ENCODE results near the gene ATP13A5.

Gene ATP13A5

DNA sequence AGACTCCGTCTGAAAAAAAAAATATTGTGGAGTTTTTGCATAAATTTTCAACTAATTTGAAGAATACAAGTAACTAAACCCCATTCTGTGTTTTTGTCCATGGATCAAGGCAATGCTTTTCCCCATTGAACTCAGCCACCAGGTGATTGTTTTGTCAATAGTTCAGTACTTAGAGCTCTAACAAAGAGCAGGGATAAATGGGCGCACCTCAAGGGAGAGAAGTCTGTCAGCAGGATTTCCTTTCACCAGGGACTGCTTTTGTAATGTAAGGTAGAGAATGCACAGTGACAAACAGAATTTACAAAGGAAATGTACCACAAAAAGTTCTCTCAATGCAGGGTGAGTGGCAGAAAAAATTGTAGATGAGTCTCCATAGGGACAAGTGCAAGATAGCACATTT lies 10.8 kb upstream of the ATP13A5 start:
- no peaks in the 10 kb centered on the region for H3K36me3 ChIP-seq (ENCODE audit: control insufficient read depth in 1 of 2, insufficient read depth in 2 of 2, low read length in 2 of 2)
- no peaks in the 10 kb centered on the region for H3K4me1 ChIP-seq (ENCODE audit: control insufficient read depth in 1 of 2, insufficient read depth in 2 of 2, low read length in 2 of 2)
- H3K27ac ChIP-seq (ENCODE audit: low read depth, low read length), result no peak overlapping the region
- H3K27me3 ChIP-seq (ENCODE audit: control insufficient read depth in 1 of 2, insufficient read depth in 2 of 2, low read length in 2 of 2), result no peaks in the 10 kb centered on the region
- no peak overlapping the region for H3K4me3 ChIP-seq (ENCODE audit: low read depth in 1 of 2, low read length in 2 of 2)
- no peaks in the 10 kb centered on the region for H3K9me3 ChIP-seq (ENCODE audit: control insufficient read depth in 1 of 2, low read length in 2 of 2)
- H3K9ac ChIP-seq (ENCODE audit: low read depth in 1 of 2, low read length in 2 of 2), result no peak overlapping the region

DNA sequence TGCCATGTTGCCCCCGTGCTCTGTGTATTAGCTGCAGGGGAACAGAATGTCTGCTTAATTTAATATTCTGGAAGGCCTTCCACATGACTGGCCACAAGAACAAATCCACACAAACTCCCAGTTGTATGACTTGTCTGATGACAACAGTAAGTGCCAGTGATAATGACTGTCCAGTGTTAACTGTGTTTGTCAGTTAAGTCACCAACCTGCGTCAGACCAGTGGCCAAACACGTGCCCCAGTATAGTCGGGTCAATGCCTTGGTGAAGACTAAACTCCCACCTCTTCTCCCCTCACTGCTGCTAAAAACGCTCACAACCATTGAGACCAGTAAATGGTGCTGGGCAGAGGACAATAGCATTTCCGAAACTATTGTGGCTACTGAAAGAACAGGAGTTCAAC lies 9.8 kb upstream of the ATP13A5 start:
- no peak overlapping the region for H3K4me3 ChIP-seq (ENCODE audit: low read depth in 1 of 2, low read length in 2 of 2)
- peaks cover 0 to 3% of the 10 kb centered on the region in 2 donors for H3K27me3 ChIP-seq (ENCODE audit: control insufficient read depth in 1 of 2, insufficient read depth in 2 of 2, low read length in 2 of 2)
- no peaks in the 10 kb centered on the region for H3K36me3 ChIP-seq (ENCODE audit: control insufficient read depth in 1 of 2, insufficient read depth in 2 of 2, low read length in 2 of 2)
- H3K9ac ChIP-seq (ENCODE audit: low read depth in 1 of 2, low read length in 2 of 2), result no peak overlapping the region
- H3K9me3 ChIP-seq (ENCODE audit: control insufficient read depth in 1 of 2, low read length in 2 of 2), result no peaks in the 10 kb centered on the region
- H3K4me1 ChIP-seq (ENCODE audit: control insufficient read depth in 1 of 2, insufficient read depth in 2 of 2, low read length in 2 of 2), result no peaks in the 10 kb centered on the region
- no peak overlapping the region for H3K27ac ChIP-seq (ENCODE audit: low read depth, low read length)

DNA sequence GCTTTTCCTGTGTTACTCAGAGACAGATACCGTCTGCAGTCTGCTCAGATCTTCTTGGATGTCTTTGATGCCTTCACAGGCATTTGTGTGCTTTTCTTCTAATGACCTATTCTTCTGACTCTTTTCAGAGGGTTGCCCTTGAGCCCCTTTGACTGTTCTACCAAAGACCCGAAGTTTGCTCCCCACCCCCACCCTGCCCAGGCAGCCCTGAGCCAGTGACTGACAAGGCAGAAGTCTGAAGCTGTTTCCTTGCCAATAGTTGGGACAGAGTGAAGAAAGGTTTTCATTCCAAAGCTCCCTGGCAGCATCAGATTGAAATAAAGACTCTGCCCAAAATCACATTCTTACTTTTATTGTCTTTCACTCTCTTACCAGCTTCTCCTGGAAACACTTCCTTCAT lies 9.0 kb upstream of the ATP13A5 start:
- H3K4me3 ChIP-seq (ENCODE audit: low read depth in 1 of 2, low read length in 2 of 2), result no peak overlapping the region
- H3K4me1 ChIP-seq (ENCODE audit: control insufficient read depth in 1 of 2, insufficient read depth in 2 of 2, low read length in 2 of 2), result no peaks in the 10 kb centered on the region
- H3K9ac ChIP-seq (ENCODE audit: low read depth in 1 of 2, low read length in 2 of 2), result no peak overlapping the region
- no peak overlapping the region for H3K27ac ChIP-seq (ENCODE audit: low read depth, low read length)
- H3K9me3 ChIP-seq (ENCODE audit: control insufficient read depth in 1 of 2, low read length in 2 of 2), result no peaks in the 10 kb centered on the region
- H3K27me3 ChIP-seq (ENCODE audit: control insufficient read depth in 1 of 2, insufficient read depth in 2 of 2, low read length in 2 of 2), result peaks cover 0 to 3% of the 10 kb centered on the region in 2 donors
- H3K36me3 ChIP-seq (ENCODE audit: control insufficient read depth in 1 of 2, insufficient read depth in 2 of 2, low read length in 2 of 2), result no peaks in the 10 kb centered on the region

DNA sequence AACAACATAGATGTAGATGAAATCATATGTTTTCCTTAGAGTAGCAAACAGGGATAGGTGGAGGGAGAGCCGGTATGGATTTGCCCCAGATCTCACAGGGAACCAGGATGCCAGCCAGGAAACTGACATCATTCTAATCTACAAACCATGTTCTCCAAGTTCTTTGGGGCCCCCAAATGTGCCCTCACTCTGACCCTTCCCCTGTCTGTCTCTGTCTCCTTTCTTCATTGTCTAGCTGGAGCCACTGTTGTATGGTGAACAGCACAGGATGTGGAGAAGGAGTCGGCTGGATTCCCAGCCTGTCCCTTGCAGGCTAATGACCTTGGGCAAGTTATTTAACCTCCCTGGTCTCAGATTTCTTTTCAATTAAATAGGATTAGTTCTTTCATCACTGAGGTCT lies 962 bp downstream of the ATP13A5 start:
- Histone ChIP-seq H3K36me3 (ENCODE audit: control insufficient read depth in 1 of 2, insufficient read depth in 2 of 2, low read length in 2 of 2) (no peaks in the 10 kb centered on the region), H3K27me3 (ENCODE audit: control insufficient read depth in 1 of 2, insufficient read depth in 2 of 2, low read length in 2 of 2) (no peaks in the 10 kb centered on the region), H3K9ac (ENCODE audit: low read depth in 1 of 2, low read length in 2 of 2) (no peak overlapping the region), H3K27ac (ENCODE audit: low read depth, low read length) (no peak overlapping the region), H3K9me3 (ENCODE audit: control insufficient read depth in 1 of 2, low read length in 2 of 2) (no peaks in the 10 kb centered on the region), H3K4me3 (ENCODE audit: low read depth in 1 of 2, low read length in 2 of 2) (no peak overlapping the region), H3K4me1 (ENCODE audit: control insufficient read depth in 1 of 2, insufficient read depth in 2 of 2, low read length in 2 of 2) (no peaks in the 10 kb centered on the region)

DNA sequence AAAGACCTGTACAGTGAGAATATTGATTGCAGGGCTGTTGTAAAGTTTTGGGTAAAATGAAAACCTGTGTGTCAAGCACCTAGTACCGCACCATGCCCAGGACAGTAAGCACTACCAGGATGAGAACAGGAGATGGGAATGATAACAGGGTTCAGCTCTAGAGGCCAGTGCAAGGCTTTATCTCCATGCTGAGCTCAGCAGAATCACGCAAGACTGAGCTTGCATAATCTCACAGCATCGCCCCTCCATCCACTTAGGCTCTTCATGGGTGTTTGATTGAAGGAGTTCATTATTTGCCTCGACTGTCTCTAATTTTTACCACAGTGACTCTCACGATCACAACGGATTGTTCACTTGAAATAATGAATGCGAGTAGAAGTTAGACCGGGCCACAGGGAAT lies 2.9 kb downstream of the ATP13A5 start:
- Histone ChIP-seq H3K36me3 (ENCODE audit: control insufficient read depth in 1 of 2, insufficient read depth in 2 of 2, low read length in 2 of 2) (no peaks in the 10 kb centered on the region), H3K27me3 (ENCODE audit: control insufficient read depth in 1 of 2, insufficient read depth in 2 of 2, low read length in 2 of 2) (no peaks in the 10 kb centered on the region), H3K9ac (ENCODE audit: low read depth in 1 of 2, low read length in 2 of 2) (no peak overlapping the region), H3K27ac (ENCODE audit: low read depth, low read length) (no peak overlapping the region), H3K4me3 (ENCODE audit: low read depth in 1 of 2, low read length in 2 of 2) (no peak overlapping the region), H3K9me3 (ENCODE audit: control insufficient read depth in 1 of 2, low read length in 2 of 2) (no peaks in the 10 kb centered on the region), H3K4me1 (ENCODE audit: control insufficient read depth in 1 of 2, insufficient read depth in 2 of 2, low read length in 2 of 2) (no peaks in the 10 kb centered on the region)

DNA sequence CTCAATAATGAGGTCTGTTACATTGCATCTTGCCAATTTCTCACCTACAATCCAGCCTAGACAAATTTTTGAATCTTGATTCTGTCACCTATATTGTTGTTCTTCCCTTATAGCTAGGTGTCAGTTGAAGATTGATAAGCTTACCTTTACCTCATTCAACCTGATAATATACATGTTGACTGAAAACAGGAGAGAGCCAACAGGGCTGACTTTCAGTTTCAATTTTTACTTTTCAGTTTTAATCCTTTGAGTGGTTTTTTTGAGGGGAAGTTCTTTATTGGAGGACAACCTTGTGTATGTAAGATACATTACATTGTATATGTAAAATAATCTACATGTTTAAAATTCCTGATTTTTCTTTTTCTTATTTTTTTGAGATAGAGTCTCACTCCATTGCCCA lies 5.8 kb downstream of the ATP13A5 start:
- H3K4me1 ChIP-seq (ENCODE audit: control insufficient read depth in 1 of 2, insufficient read depth in 2 of 2, low read length in 2 of 2), result no peaks in the 10 kb centered on the region
- no peak overlapping the region for H3K9ac ChIP-seq (ENCODE audit: low read depth in 1 of 2, low read length in 2 of 2)
- no peaks in the 10 kb centered on the region for H3K36me3 ChIP-seq (ENCODE audit: control insufficient read depth in 1 of 2, insufficient read depth in 2 of 2, low read length in 2 of 2)
- no peaks in the 10 kb centered on the region for H3K9me3 ChIP-seq (ENCODE audit: control insufficient read depth in 1 of 2, low read length in 2 of 2)
- H3K4me3 ChIP-seq (ENCODE audit: low read depth in 1 of 2, low read length in 2 of 2), result no peak overlapping the region
- no peaks in the 10 kb centered on the region for H3K27me3 ChIP-seq (ENCODE audit: control insufficient read depth in 1 of 2, insufficient read depth in 2 of 2, low read length in 2 of 2)
- H3K27ac ChIP-seq (ENCODE audit: low read depth, low read length), result no peak overlapping the region

DNA sequence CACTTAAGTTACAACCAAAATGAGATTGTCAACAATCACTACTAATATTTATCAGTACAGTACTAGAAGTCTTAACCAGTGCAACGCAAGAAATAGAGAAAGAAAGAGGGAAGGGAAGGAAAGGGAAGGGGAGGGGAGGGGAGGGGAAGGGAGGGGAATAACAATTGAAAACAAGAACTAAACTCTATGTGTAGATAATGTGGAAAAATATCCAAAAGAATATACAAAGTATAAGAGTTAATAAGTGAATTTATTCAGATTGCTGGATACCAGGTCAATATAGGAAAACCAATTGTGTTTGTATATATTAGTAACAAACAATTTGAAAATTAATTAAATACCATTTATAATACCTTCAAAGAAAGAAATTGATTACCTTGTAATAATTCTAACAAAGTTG lies 10.7 kb downstream of the ATP13A5 start:
- H3K9ac ChIP-seq (ENCODE audit: low read depth in 1 of 2, low read length in 2 of 2), result no peak overlapping the region
- no peak overlapping the region for H3K4me3 ChIP-seq (ENCODE audit: low read depth in 1 of 2, low read length in 2 of 2)
- H3K27ac ChIP-seq (ENCODE audit: low read depth, low read length), result no peak overlapping the region
- no peaks in the 10 kb centered on the region for H3K36me3 ChIP-seq (ENCODE audit: control insufficient read depth in 1 of 2, insufficient read depth in 2 of 2, low read length in 2 of 2)
- no peaks in the 10 kb centered on the region for H3K27me3 ChIP-seq (ENCODE audit: control insufficient read depth in 1 of 2, insufficient read depth in 2 of 2, low read length in 2 of 2)
- H3K4me1 ChIP-seq (ENCODE audit: control insufficient read depth in 1 of 2, insufficient read depth in 2 of 2, low read length in 2 of 2), result no peaks in the 10 kb centered on the region
- no peaks in the 10 kb centered on the region for H3K9me3 ChIP-seq (ENCODE audit: control insufficient read depth in 1 of 2, low read length in 2 of 2)

DNA sequence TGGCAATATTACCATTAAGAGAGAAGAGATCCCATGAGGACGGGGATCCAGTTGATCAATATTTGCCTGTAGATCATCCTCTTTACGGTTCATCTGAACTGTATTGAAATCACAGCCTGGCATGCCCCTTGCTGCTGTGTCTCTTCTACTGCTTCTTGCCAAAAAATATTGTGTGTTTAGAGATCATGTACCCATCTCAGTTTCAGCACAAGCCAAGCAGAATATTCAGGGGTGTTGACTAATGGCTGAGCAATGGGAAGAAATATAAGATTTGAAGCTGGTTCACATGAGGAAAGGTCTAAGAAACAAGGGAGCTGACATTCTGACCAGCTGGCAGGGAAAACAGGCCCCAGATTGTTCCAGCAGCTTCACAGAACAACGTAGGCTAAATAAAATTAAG lies 21.3 kb downstream of the ATP13A5 start:
- no peak overlapping the region for H3K27ac ChIP-seq (ENCODE audit: low read depth, low read length)
- H3K27me3 ChIP-seq (ENCODE audit: control insufficient read depth in 1 of 2, insufficient read depth in 2 of 2, low read length in 2 of 2), result no peaks in the 10 kb centered on the region
- H3K4me1 ChIP-seq (ENCODE audit: control insufficient read depth in 1 of 2, insufficient read depth in 2 of 2, low read length in 2 of 2), result no peaks in the 10 kb centered on the region
- H3K9me3 ChIP-seq (ENCODE audit: control insufficient read depth in 1 of 2, low read length in 2 of 2), result no peaks in the 10 kb centered on the region
- no peaks in the 10 kb centered on the region for H3K36me3 ChIP-seq (ENCODE audit: control insufficient read depth in 1 of 2, insufficient read depth in 2 of 2, low read length in 2 of 2)
- no peak overlapping the region for H3K4me3 ChIP-seq (ENCODE audit: low read depth in 1 of 2, low read length in 2 of 2)
- H3K9ac ChIP-seq (ENCODE audit: low read depth in 1 of 2, low read length in 2 of 2), result no peak overlapping the region

DNA sequence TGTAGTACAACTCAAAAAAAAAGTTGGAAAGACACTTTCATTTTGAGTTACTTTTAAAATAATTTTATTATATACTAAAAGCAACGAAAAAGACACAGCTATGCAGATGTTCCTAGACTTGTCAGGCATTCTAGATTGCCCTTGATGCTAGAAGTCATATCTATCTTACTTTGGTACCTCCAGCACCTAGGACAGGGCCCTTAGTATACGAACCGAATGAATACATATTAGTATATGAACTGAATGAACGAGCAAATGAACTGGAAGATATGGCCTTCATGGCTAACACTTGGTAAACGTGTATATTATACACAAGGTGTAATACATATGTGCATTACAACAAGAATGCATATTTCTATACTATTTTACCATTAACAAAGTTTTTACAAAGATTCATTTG lies 24.1 kb downstream of the ATP13A5 start:
- no peak overlapping the region for H3K9ac ChIP-seq (ENCODE audit: low read depth in 1 of 2, low read length in 2 of 2)
- H3K27ac ChIP-seq (ENCODE audit: low read depth, low read length), result no peak overlapping the region

DNA sequence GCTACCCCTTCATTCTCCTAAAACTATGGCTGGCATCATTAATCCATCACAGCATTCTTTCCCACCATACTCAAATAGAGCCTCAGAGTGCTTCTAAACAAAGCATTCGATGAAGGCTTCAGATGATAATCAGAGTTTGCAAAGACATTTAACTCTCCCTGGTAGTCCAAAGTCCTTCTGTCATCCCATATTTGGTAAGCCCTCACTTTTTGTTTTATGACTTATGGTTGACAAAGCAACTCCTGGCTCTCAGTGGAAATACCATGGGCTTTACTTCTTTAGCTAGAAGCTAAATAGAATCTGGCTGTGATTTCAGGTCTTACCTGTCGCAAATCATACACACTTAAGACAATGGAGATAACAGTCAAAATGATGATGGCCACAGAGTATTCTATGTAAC lies 27.8 kb downstream of the ATP13A5 start:
- H3K27me3 ChIP-seq (ENCODE audit: control insufficient read depth in 1 of 2, insufficient read depth in 2 of 2, low read length in 2 of 2), result no peaks in the 10 kb centered on the region
- no peaks in the 10 kb centered on the region for H3K4me1 ChIP-seq (ENCODE audit: control insufficient read depth in 1 of 2, insufficient read depth in 2 of 2, low read length in 2 of 2)
- H3K27ac ChIP-seq (ENCODE audit: low read depth, low read length), result no peak overlapping the region
- H3K4me3 ChIP-seq (ENCODE audit: low read depth in 1 of 2, low read length in 2 of 2), result no peak overlapping the region
- H3K36me3 ChIP-seq (ENCODE audit: control insufficient read depth in 1 of 2, insufficient read depth in 2 of 2, low read length in 2 of 2), result no peaks in the 10 kb centered on the region
- no peak overlapping the region for H3K9ac ChIP-seq (ENCODE audit: low read depth in 1 of 2, low read length in 2 of 2)
- H3K9me3 ChIP-seq (ENCODE audit: control insufficient read depth in 1 of 2, low read length in 2 of 2), result no peaks in the 10 kb centered on the region

More for the DNA sequence above, 24.1 kb downstream of the ATP13A5 start:
- Histone ChIP-seq H3K4me1 (ENCODE audit: control insufficient read depth in 1 of 2, insufficient read depth in 2 of 2, low read length in 2 of 2) (no peaks in the 10 kb centered on the region), H3K36me3 (ENCODE audit: control insufficient read depth in 1 of 2, insufficient read depth in 2 of 2, low read length in 2 of 2) (no peaks in the 10 kb centered on the region), H3K4me3 (ENCODE audit: low read depth in 1 of 2, low read length in 2 of 2) (no peak overlapping the region), H3K27me3 (ENCODE audit: control insufficient read depth in 1 of 2, insufficient read depth in 2 of 2, low read length in 2 of 2) (no peaks in the 10 kb centered on the region), H3K9me3 (ENCODE audit: control insufficient read depth in 1 of 2, low read length in 2 of 2) (no peaks in the 10 kb centered on the region)

DNA sequence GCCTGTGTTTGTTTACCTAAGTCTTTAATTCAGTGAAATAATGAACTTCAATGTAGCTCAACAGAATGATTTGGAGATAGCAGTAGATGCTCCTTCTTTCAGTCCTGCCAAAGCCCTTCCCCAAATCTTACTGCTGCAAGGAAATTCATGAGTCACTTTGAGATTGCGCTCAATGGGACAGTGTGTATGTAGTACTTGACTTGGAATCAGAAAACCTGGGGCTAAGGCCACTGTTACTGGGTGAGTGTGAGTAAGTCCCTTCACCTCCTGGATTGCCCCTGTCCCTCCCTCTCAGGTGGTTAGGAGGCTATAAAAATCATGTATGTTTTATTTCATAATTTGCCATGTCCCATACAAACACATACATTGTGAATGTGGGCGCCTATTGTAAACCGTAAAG lies 29.9 kb downstream of the ATP13A5 start:
- Histone ChIP-seq H3K9me3 (ENCODE audit: control insufficient read depth in 1 of 2, low read length in 2 of 2) (no peaks in the 10 kb centered on the region), H3K4me1 (ENCODE audit: control insufficient read depth in 1 of 2, insufficient read depth in 2 of 2, low read length in 2 of 2) (no peaks in the 10 kb centered on the region), H3K27me3 (ENCODE audit: control insufficient read depth in 1 of 2, insufficient read depth in 2 of 2, low read length in 2 of 2) (no peaks in the 10 kb centered on the region), H3K4me3 (ENCODE audit: low read depth in 1 of 2, low read length in 2 of 2) (no peak overlapping the region), H3K27ac (ENCODE audit: low read depth, low read length) (no peak overlapping the region), H3K9ac (ENCODE audit: low read depth in 1 of 2, low read length in 2 of 2) (no peak overlapping the region), H3K36me3 (ENCODE audit: control insufficient read depth in 1 of 2, insufficient read depth in 2 of 2, low read length in 2 of 2) (no peaks in the 10 kb centered on the region)
